ENCODE measurements around the gene AHCYL2.

GRCh38 chr7:129283936-129284335 lies 59.1 kb downstream of the AHCYL2 start:
- no peak for TF ChIP-seq ATF1 (CRISPR knock-in tag; IDR thresholded peaks at IDR 0.05)
- no peak for TF ChIP-seq CTCF (IDR thresholded peaks at IDR 0.05)
- no peak for TF ChIP-seq TP53 (CRISPR knock-in tag; IDR thresholded peaks at IDR 0.05)
- no peak for TF ChIP-seq ATF2 (CRISPR knock-in tag; IDR thresholded peaks at IDR 0.05; ENCODE audit: borderline replicate concordance, low read depth)
- TF ChIP-seq FOXJ3 (CRISPR knock-in tag; IDR thresholded peaks at IDR 0.05; ENCODE audit: borderline replicate concordance), result no peak
- no peak for TF ChIP-seq SP1 (CRISPR knock-in tag; conservative IDR thresholded peaks at IDR 0.05)
- TF ChIP-seq E2F1 (CRISPR knock-in tag; IDR thresholded peaks at IDR 0.05), result no peak
- no peak for TF ChIP-seq CREB1 (CRISPR knock-in tag; IDR thresholded peaks at IDR 0.05)
